Activated CD4-positive, alpha-beta T cell treated with anti-CD3 and anti-CD28 coated beads for 48 hours (primary cell): ENCODE data around the gene ZNF469.

Experiments used
- DNase-seq: peaks from one replicate; pipeline ENCODE4 v3.0.0-alpha.2; 2020

Gene ZNF469

DNA sequence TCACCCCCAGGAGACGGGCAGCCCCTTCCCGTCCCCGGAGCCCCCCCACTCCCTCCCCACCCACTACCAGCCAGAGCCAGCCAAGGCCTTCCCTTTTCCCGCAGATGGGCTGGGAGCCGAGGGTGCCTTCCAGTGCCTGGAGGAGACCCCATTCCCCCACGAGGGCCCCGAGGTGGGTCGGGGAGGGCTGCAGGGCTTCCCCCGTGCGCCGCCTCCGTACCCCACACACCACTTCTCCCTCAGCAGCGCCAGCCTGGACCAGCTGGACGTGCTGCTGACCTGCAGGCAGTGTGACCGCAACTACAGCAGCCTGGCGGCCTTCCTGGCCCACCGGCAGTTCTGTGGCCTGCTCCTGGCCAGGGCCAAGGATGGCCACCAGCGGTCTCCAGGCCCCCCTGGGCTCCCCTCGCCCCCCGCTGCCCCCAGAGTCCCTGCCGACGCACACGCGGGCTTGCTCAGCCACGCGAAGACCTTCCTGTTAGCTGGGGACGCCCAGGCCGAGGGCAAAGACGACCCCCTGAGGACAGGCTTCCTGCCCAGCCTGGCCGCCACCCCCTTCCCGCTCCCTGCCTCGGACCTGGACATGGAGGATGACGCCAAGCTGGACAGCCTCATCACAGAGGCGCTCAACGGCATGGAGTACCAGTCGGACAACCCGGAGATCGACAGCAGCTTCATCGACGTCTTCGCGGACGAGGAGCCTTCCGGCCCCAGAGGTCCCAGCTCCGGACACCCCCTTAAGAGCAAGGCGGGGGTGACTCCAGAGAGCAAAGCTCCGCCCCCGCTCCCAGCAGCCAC is 46.8 kb downstream of the ZNF469 start:
- no peak for DNase-seq

DNA sequence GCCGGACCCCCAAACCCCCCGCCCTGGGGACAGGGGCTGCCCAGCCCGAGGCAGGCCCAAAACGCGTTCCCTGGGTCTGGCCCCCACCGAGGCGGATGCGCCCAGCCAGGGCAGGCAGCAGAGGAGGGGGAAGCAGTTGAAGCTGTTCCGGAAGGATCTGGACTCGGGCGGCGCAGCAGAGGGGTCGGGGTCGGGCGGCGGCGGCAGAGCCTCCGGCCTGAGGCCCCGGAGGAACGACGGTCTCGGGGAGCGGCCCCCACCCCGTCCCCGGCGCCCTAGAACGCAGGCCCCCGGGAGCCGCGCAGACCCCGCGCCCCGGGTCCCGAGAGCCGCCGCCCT is 47.4 kb downstream of the ZNF469 start:
- DNase-seq: peak; percentile 30

- peak; percentile 59 for DNase-seq
Measured at GRCh38 chr16:88430524-88431446, 48.0 kb downstream of the ZNF469 start.

DNA sequence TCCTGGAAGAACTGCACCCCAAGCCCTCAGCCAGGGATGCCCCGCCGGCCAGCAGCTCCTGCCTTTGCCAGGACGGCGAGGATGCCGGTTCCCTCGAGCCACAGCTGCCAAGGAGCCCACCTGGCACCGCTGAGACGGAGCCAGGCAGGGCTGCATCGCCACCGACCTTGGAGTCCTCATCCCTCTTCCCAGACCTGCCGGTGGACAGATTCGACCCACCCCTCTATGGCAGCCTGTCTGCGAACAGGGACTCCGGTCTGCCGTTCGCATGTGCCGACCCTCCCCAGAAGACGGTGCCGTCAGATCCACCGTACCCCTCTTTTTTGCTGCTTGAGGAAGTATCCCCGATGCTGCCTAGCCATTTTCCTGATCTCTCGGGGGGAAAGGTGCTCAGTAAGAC is 48.9 kb downstream of the ZNF469 start:
- no peak for DNase-seq

- DNase-seq: no peak
Measured at GRCh38 chr16:88432174-88432573, 49.4 kb downstream of the ZNF469 start.
